Activated naive CD4-positive, alpha-beta T cell treated with anti-CD3 and anti-CD28 coated beads for 36 hours (primary cell): ENCODE data around the gene HIVEP2. TPM values are rescaled to one million over a fixed set of nuclear protein-coding genes. Genes with fewer than 3 reads are reported as not detected.
A peak's percentile ranks its signal among the peaks of the same experiment; 100 is the strongest.

Source experiments
- CTCF ChIA-PET: fragments of 350-600 bp; sonication (Branson Sonifier 250); formaldehyde crosslinking; loops from one replicate; lab custom pipeline; 2021; ENCODE audit warnings: antibody characterized with exemption; lab: Charles Lee
- DNase-seq: peaks from one replicate; pipeline ENCODE4 v3.0.0-alpha.2; 2020
- H3K27ac Mint-ChIP-seq: one replicate; pipeline ENCODE4 v1.8.0; 2021; ENCODE audit warnings: mild to moderate bottlenecking, mixed read lengths
- H3K27me3 Mint-ChIP-seq: one replicate; pipeline ENCODE4 v1.8.0; 2021; ENCODE audit warnings: low read depth, mixed read lengths
- H3K36me3 Mint-ChIP-seq: one replicate; pipeline ENCODE4 v1.8.0; 2021; ENCODE audit warnings: low read depth, mixed read lengths
- H3K4me1 Mint-ChIP-seq: one replicate; pipeline ENCODE4 v1.8.0; 2021; ENCODE audit warnings: low read depth, mixed read lengths
- H3K4me3 Mint-ChIP-seq: one replicate; pipeline ENCODE4 v1.8.0; 2021; ENCODE audit warnings: mild to moderate bottlenecking, moderate library complexity, mixed read lengths
- H3K9me3 Mint-ChIP-seq: one replicate; pipeline ENCODE4 v1.8.0; 2021; ENCODE audit warnings: mixed read lengths
- intact Hi-C: fragments of 100-400 bp; cut with micrococcal nuclease; formaldehyde crosslinking; loops from one replicate; pipeline ENCODE4 v1.15.1; 2023
- total RNA-seq, 2 experiments: library from RNA; stranded (reverse); gene quantifications; one replicate each; pipeline ENCODE4 v1.2.3, GENCODE V29; 2021

Gene HIVEP2
- total RNA-seq, 2 experiments from 2014 or later: 22.0 to 24.1 TPM

- Mint-ChIP-seq H3K4me1 (peaks cover 56% of the 10 kb centered on the region), H3K36me3 (peaks cover 8% of the 10 kb centered on the region), H3K27me3 (no peaks in the 10 kb centered on the region), H3K9me3 (no peaks in the 10 kb centered on the region), H3K27ac (peak overlapping the region; percentile 91), H3K4me3 (peak overlapping the region; percentile 19)
- DNase-seq: peak; percentile 58
- CTCF ChIA-PET: interaction anchor here (1.0 to 4.6 kb wide), 2 partner anchors 16 to 55 kb away, joined by 3 to 16 read pairs; no protein-coding TSS in a partner anchor
- intact Hi-C loops: no loop called here
Measured at GRCh38 chr6:142900227-142900971, 44.6 kb downstream of the HIVEP2 start.

DNA sequence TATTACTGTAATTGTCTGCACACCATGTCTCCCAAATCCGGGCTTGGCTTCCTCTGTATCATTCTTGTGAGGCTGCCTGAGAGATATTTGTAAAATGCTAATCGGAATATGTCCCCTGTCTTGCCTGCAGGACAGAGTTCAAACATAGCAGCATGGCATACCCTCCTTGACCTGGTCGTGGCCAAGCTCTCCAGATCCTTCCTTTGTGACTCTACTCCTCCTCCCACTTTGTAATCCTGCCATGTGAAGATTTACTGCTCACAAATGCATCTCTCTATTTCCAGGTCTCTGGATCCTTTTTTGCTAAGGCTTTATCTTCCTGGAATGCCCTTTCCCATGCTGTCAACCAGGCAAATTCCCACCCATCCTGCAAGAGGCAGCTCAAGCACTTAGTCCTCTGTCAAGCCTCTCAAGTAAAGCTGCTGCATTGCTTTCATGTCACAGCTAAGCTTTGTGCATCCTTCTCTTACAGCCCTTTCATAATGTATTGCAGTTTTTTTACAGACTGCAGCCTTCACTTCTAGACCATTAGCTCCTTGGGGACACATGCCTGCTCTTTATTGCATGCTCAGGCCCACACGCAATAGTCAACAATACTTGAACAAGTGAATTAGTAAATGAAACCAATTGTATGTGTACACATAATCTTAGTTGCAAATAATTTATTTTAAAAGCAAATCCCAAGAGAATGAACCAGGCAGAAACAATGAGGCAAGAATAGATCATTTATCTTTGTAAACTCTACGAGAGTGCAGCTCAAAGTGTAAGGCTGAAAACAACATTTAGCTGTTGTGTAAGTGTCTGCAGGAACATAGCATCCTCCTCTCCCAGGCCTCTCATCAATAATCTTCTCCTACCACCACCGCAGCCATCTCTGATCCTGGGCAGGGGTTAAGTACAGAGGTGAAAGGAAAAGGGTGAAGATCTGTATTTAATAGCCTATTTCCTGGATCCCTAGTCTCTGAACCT lies 45.8 kb downstream of the HIVEP2 start:
- DNase-seq: no peak
- no peak overlapping the region for H3K4me3 Mint-ChIP-seq
- peaks cover 15% of the 10 kb centered on the region for H3K36me3 Mint-ChIP-seq
- H3K27ac Mint-ChIP-seq: no peak overlapping the region
- CTCF ChIA-PET: interaction anchor here (0.7 kb wide), 1 partner anchor 113 kb away, joined by 3 read pairs; no protein-coding TSS in a partner anchor
- intact Hi-C loops: no loop called here
- H3K27me3 Mint-ChIP-seq: no peaks in the 10 kb centered on the region
- H3K9me3 Mint-ChIP-seq: no peaks in the 10 kb centered on the region
- H3K4me1 Mint-ChIP-seq: peaks cover 58% of the 10 kb centered on the region

DNA sequence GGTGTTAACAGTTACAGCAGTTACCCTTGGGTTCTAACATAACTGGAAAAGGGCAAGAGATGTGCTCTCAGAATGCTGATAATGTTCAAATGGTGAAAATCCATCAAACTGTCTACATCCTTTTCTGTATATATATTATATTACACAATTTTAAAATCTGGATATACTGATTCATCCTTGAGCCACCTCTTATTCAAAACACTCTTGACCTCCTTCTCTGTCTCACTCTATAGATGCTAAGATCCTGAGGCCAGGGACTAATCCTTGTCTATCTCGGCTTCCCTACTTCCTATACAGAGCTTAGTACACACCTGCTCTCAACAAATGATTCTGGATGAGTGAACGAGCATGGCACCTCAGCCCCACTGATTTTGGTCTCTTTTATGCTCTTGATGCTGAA lies 47.3 kb downstream of the HIVEP2 start:
- no peak overlapping the region for H3K27ac Mint-ChIP-seq
- H3K36me3 Mint-ChIP-seq: peaks cover 14% of the 10 kb centered on the region
- no peak overlapping the region for H3K4me3 Mint-ChIP-seq
- no peaks in the 10 kb centered on the region for H3K27me3 Mint-ChIP-seq
- peaks cover 52% of the 10 kb centered on the region for H3K4me1 Mint-ChIP-seq
- CTCF ChIA-PET: interaction anchor here (0.8 kb wide), 1 partner anchor 10 kb away, joined by 3 read pairs; no protein-coding TSS in a partner anchor
- no peaks in the 10 kb centered on the region for H3K9me3 Mint-ChIP-seq
- DNase-seq: no peak
- intact Hi-C loops: no loop called here

DNA sequence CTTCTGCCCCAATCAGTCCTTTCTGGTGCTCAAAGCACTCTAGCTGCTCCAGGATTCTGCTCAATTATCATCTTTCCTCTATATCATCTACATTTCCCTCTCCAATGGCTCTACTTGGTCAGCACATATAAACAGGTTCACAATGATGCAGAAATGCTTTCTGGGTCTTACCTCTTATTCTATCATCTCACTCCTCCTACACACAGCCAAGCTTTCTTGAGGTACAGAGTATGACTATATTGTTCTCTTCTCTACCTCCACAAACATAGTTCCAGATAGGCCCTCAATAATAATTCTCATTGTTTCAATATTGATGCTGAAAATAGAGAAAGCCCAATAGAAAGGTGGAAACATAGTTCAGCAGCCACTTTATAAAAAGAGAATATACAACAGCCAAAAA lies 48.2 kb downstream of the HIVEP2 start:
- Mint-ChIP-seq H3K9me3 (no peaks in the 10 kb centered on the region), H3K27me3 (no peaks in the 10 kb centered on the region), H3K4me3 (no peak overlapping the region), H3K27ac (no peak overlapping the region), H3K36me3 (peaks cover 14% of the 10 kb centered on the region), H3K4me1 (peaks cover 50% of the 10 kb centered on the region)
- CTCF ChIA-PET: interaction anchor here (0.6 kb wide), 1 partner anchor 422 kb away, joined by 3 read pairs; no protein-coding TSS in a partner anchor
- no peak for DNase-seq
- intact Hi-C loops: no loop called here

DNA sequence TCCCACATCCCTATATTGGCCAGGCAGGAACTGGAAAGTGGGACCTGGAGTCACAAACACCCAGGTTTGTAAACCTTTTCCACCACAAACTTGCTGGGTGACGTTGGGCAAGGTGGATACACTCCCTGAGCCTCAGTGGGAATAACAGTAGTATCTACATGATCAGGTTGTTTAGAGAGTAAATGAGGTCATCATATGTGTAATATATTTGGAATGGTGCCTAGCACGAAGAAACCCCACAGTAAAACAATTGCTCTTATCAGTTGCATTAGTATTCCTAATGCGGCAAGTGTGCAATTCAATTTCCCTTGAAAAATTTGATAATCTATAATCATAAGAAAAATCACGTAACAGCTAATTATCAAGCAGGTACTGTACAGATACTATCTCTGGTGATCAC lies 51.9 kb downstream of the HIVEP2 start:
- Mint-ChIP-seq H3K27ac (no peak overlapping the region), H3K4me3 (no peak overlapping the region), H3K36me3 (peaks cover 19% of the 10 kb centered on the region), H3K9me3 (no peaks in the 10 kb centered on the region), H3K27me3 (no peaks in the 10 kb centered on the region), H3K4me1 (peaks cover 63% of the 10 kb centered on the region)
- no peak for DNase-seq
- intact Hi-C loops: no loop called here
- CTCF ChIA-PET: no interaction called here

DNA sequence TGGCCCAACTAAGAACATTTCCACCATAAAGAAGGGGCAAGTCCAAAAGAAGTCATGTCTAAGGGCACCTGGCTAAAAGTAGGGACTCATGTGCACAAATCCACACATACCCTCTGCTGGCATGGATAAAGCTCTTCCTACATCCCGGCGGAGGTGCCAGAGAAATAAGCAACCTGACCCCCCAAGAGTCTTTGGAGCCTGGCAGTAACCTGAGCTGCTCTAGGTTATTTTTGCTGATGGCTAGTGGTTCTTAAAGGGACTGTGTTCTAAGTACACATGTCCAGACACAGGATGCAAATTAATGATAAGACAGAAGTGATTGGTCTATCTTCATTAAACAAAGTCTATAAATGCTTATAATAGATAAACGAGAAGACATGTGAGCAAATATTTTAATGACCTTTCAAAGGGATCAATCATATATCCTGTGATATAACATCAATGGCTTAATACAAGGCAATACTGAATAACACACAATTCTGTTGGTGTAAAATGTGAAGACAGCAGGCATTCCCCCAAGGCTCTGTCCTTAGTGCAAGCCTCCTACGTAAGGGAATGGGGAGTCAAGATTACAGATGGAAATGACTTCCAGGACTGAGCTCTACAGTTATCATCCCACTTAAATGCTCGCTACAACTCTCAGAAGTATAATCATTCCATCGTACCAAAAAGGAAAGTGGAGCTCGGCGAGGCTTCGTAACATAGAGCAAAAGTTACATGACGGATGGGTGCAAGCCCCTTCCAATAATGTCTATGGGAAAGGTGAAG lies 52.5 kb downstream of the HIVEP2 start:
- no peak for DNase-seq
- peaks cover 69% of the 10 kb centered on the region for H3K4me1 Mint-ChIP-seq
- H3K36me3 Mint-ChIP-seq: peaks cover 22% of the 10 kb centered on the region
- intact Hi-C loops: no loop called here
- H3K9me3 Mint-ChIP-seq: no peaks in the 10 kb centered on the region
- CTCF ChIA-PET: no interaction called here
- no peaks in the 10 kb centered on the region for H3K27me3 Mint-ChIP-seq
- no peak overlapping the region for H3K4me3 Mint-ChIP-seq
- peak overlapping the region; percentile 7 for H3K27ac Mint-ChIP-seq

- Mint-ChIP-seq H3K4me1 (peaks cover 79% of the 10 kb centered on the region), H3K27me3 (no peaks in the 10 kb centered on the region), H3K4me3 (no peak overlapping the region), H3K9me3 (no peaks in the 10 kb centered on the region), H3K36me3 (peaks cover 23% of the 10 kb centered on the region), H3K27ac (peak overlapping the region; percentile 16)
- DNase-seq: no peak
- intact Hi-C loops: no loop called here
- CTCF ChIA-PET: no interaction called here
Measured at GRCh38 chr6:142891454-142891853, 53.5 kb downstream of the HIVEP2 start.

DNA sequence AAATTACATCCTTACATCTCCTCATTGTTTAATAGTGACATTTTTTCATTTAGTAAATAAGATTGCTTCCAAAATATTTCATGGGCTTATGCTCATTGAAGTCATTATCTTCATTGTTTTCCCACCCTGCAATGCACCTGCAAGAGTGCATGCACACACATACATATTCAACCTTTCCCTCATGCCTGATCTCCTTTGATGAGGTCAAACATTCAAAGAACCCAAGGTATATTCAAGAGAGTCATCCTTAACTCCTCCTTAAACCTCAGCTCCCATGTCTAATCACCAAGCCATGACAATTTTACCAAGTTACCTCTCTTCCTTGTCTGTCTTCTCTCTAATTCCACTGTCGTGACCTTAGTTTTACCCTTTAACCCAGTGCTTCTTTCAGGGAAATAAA lies 56.5 kb downstream of the HIVEP2 start:
- CTCF ChIA-PET: no interaction called here
- Mint-ChIP-seq H3K27ac (peak overlapping the region; percentile 99), H3K4me1 (peaks cover 81% of the 10 kb centered on the region), H3K36me3 (peaks cover 13% of the 10 kb centered on the region), H3K4me3 (no peak overlapping the region), H3K27me3 (no peaks in the 10 kb centered on the region), H3K9me3 (no peaks in the 10 kb centered on the region)
- DNase-seq: no peak
- intact Hi-C loops: no loop called here

- CTCF ChIA-PET: no interaction called here
- H3K9me3 Mint-ChIP-seq: no peaks in the 10 kb centered on the region
Measured at GRCh38 chr6:142887517-142887916, 57.5 kb downstream of the HIVEP2 start.

DNA sequence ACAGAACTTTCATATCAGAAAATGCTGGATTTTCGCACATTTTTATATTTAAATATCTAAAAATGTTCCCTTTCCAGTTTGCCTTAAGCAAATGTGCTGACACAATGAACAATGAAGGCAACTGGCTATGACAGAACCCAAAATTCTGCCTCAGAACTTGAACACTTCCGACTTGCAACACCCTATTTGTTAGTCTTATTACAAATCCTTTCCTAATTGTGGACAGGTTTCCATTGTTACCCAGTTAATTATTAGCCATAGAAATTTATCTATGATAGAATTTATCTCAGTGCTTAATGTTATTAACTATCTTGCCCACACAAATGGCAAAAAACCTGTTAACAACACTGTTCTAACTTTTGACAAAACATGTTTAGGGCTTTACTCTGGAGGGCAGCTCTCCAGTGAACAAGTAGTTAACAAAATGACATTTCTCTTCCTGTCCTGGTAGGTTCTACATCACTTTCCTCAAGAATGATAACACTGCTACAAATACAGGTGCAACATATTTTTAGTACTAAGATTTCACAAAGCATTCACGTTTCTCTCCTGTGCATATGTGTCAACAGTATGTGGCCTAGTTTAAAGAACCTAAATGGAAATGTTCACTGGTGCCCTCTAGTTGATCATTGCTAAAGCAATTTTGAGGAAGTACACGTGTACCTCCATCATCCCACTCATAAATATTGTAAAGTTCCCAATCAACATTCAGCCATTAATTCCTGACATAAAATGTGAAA lies 58.4 kb downstream of the HIVEP2 start:
- Mint-ChIP-seq H3K27me3 (no peaks in the 10 kb centered on the region), H3K4me3 (peak overlapping the region; percentile 0), H3K36me3 (peaks cover 13% of the 10 kb centered on the region), H3K9me3 (no peaks in the 10 kb centered on the region), H3K27ac (peak overlapping the region; percentile 99), H3K4me1 (peaks cover 84% of the 10 kb centered on the region)
- CTCF ChIA-PET: interaction anchor here (1.4 to 3.8 kb wide), 4 partner anchors 16 to 67 kb away, joined by 4 to 16 read pairs (median 6); no protein-coding TSS in a partner anchor
- intact Hi-C loops: loop anchor here (1.0 kb wide), 2 partner anchors 16 to 193 kb away; no protein-coding TSS in a partner anchor
- no peak for DNase-seq

More at GRCh38 chr6:142887517-142887916, 57.5 kb downstream of the HIVEP2 start:
- H3K36me3 Mint-ChIP-seq: peaks cover 13% of the 10 kb centered on the region
- intact Hi-C loops: loop anchor here (1.0 kb wide), 2 partner anchors 15 to 194 kb away; no protein-coding TSS in a partner anchor
- H3K27ac Mint-ChIP-seq: peak overlapping the region; percentile 99
- no peaks in the 10 kb centered on the region for H3K27me3 Mint-ChIP-seq
- no peak for DNase-seq
- H3K4me3 Mint-ChIP-seq: peak overlapping the region; percentile 45
- peaks cover 82% of the 10 kb centered on the region for H3K4me1 Mint-ChIP-seq
